ENCODE measurements around the gene RPL29.

Gene RPL29

DNA sequence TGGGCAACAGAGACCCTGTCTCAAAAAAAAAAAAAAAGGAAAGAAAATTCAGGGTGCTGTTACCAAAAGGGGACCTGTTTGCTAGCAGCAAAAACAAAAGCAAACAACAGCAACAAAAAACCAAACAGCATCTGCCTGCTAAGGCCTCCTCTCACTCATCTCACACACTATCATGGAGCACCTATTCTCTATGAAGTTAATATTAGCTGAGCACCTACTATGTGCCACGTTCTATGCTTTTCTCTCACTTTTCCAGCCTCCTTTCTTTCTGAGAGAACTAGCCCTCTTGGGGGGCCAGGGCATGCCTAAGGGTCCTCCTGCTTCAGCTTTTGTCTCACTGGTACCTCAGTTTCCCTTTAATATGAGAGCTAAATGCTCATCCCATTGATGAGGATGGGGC, 41.0 kb downstream of the RPL29 start:
- DNase-seq, result no peak
- intact Hi-C loops (cut with DNase I), result no loop called here

DNA sequence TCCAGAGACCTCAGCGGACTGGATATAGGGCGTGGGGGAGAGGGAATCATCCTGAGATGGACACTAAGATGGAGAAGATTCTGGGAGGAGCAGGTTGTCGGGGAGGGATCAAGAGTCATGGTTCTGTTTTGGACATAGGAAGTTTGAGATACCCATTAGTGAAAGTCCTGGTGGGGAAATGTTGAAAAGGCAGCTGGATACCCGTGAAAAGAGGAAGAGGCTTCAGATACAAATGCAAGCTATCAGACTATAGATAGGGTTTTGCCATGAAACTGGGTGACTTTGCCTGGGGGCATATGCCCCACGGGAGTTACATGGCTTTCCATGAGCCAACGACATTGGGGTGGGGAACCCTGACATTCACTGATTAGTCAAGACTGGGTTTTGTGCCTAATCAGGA, 41.6 kb downstream of the RPL29 start:
- intact Hi-C loops (cut with DNase I), result no loop called here
- DNase-seq, result no peak

DNA sequence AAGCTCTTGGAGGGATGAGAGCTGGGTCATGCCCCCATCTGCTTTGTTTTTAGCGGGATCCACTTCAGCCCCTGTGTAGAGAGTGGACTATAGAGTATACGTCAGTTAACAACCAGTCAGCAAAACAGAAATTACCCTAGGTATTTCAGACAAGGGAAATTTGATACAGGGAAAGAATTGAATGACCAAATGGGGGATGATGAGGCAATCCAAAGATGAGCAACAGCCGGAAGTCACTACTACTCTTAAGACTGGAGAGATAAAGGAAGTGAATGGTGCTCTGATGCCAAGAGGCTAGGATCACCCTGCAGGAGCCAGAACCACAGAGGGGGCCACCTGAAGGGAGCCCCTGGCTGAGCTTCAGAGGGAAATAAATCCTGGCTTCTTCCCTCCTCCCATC, 42.2 kb downstream of the RPL29 start:
- intact Hi-C loops (cut with DNase I), result no loop called here
- DNase-seq, result no peak

DNA sequence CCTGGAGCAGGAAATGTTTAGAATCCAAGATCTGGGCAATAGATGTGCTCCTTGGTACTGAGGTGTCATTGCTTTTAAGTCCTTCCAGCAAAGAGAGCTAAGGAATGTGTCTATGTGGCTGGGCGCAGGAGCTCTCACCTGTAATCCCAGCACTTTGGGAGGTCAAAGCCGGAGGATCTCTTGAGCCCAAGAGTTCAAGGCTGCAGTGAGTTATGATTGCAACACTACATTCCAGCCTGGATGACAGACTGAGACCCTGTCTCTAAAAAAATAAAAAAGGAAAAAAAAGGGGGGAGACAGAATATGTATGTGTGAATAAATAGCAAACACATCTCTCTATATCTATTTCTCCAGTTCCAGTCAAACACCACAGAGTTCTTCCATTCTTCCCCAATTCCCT, 44.8 kb downstream of the RPL29 start:
- intact Hi-C loops (cut with DNase I), result no loop called here

DNA sequence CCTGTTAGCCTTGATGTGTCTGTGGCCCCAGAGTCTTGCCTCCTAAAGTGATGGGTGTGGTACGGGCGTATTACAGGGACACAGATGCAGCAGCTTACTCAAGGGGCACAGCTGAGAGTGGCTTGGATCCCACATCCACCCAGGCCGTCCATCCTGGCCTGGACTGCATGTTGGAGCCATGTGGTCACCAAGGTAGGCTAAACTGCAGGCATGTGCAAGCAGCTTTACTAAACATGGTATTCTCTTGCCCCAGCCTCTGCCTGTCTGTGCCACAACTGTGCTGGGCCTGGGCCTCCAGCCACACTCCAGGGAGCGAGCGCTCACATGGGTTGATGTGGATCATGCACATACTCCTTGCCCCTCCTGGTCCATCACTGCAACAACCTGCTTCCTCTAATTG, 46.6 kb downstream of the RPL29 start:
- DNase-seq, result peak in 3 of 10 donors; percentile 9 to 62 (median 25)
- intact Hi-C loops (cut with DNase I), result no loop called here

More for the DNA sequence above, 44.8 kb downstream of the RPL29 start:
- DNase-seq, result peak in 2 of 10 donors; percentile 4 to 10

DNA sequence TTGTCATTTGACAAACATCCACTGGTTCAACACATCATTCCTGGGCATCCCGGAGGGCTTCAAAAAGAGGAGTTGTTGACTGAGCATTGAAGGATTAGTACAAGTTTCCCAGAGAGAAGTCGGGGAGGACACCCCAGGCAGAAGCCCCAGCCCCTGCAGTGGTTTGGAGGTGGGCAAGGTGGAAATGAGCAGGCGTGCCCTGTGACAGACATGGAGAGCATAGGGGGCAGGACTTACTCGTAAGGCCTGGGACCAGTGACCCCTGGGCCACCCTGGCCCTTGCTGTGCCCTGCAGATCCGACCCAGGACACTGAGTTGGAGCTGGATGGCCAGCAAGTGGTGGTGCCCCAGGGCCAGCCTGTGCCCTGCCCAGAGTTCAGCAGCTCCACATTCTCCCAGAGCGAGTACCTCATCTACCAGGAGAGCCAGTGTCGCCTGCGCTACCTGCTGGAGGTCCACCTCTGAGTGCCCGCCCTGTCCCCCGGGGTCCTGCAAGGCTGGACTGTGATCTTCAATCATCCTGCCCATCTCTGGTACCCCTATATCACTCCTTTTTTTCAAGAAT, 47.6 kb downstream of the RPL29 start:
- DNase-seq, result peak in 4 of 10 donors; percentile 16 to 74 (median 50)
- intact Hi-C loops (cut with DNase I), result no loop called here

DNA sequence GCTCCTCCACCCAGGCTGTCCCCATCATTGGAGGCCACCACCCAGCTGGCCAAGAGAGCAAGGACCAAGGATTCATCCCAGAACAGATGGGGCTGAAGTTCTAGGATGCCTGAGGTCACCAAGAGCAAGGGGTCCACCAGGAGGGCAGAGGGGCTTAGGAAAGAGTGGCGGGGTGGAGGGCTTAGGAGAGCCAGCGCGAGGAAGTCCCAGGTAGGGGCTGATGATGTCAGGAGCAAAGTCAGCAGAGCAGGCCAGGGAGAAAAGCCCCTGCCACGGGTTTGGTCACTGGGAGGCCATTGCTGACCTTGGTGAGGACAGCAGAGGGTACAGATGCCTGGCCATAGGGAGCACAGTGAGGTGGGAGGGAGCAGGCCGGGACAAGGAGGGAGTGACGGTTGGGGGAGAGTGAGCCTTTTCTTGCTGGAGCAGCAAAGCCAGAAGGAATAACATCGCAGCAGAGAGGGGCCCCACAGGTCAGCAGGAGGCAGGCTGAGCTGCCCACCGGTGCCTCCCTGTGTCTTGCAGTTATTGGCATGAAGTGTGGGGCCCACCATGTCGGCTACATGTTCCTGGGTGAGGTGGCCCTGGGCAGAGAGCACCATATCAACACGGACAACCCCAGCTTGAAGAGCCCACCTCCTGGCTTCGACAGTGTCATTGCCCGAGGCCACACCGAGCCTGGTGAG, 48.3 kb downstream of the RPL29 start:
- DNase-seq, result peak in 4 of 10 donors; percentile 16 to 77 (median 57)
- intact Hi-C loops (cut with DNase I), result no loop called here

DNA sequence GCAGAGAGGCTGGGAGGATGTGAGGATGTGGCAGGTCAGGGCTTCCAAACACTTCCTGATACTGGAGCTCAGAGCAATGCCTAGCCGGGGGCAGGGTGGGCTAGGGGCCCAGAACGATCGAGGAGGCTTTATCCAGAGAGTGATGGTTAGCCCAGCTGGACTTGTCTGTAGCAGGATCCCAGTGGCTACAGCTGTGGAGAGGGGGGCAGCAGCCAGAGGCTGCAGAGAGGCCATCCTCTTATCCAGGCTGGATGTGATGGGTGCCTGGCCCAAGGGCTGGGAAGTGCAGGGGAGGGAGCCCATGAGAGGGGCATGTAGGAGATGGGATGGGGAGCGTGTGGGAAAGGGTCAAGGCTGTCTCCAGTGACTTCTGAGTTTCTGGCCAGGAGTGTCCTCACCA, 48.9 kb downstream of the RPL29 start:
- intact Hi-C loops (cut with DNase I), result no loop called here
- DNase-seq, result peak in 3 of 10 donors; percentile 1 to 47 (median 9)

DNA sequence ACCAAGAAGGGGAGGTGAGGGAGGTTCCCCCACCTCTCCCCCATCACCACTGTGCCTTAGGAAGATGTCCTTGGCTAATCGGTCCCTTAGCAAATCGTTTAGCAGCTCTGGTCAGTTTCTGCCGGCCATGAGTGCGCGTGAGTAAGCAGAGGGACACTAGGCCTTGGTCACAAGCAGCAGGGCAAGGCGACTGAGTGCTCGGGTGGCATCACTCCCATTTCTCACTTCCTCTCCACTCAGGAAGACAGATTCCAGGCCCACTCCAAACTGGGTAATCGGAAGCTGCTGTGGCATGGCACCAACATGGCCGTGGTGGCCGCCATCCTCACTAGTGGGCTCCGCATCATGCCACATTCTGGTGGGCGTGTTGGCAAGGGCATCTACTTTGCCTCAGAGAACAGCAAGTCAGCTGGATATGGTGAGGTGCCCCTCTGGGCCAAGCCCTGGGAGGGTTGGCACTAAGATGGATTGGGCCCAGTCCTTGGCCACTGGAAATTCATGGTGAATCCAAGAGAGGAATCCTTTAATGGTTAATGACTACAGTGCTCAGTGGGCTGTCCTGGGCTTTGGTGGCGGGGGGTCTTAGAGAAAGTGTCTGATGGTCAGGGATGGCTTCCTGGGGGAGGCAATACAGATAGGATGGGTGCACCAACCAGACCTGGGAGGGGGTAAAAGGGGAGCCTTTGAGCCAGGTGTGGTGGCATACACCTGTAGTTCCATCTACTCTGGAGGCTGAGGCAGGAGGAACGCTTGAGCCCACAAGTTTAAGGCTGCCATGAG, 49.6 kb downstream of the RPL29 start:
- peak in 4 of 10 donors; percentile 2 to 61 (median 58) for DNase-seq
- intact Hi-C loops (cut with DNase I), result no loop called here

DNA sequence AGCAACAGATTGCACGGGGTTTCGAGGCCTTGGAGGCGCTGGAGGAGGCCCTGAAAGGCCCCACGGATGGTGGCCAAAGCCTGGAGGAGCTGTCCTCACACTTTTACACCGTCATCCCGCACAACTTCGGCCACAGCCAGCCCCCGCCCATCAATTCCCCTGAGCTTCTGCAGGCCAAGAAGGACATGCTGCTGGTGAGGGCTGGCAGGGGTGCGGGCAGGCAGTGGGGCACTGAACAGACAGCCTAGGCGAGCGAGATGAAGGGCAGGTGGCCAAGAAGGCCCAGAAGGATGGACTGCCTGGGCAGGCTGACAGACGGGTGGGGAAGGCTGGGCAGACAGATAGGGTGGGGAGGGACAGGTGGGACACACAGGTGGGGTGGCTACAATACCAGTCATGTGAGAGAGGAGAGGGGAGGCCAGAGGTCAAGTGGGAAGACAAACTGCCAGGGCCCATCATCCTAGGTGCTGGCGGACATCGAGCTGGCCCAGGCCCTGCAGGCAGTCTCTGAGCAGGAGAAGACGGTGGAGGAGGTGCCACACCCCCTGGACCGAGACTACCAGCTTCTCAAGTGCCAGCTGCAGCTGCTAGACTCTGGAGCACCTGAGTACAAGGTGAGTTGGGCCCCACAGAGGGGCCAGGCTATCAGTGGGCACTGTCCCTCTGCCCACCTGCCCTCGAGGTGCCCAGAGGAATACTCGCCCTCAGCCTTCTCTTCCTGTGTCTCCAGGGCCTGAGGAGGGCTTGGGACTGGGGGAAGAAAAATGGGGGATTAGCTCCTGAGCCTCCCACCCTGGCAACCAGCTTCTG, 50.5 kb downstream of the RPL29 start:
- intact Hi-C loops (cut with DNase I), result no loop called here
- peak in 4 of 10 donors; percentile 19 to 77 (median 55) for DNase-seq

DNA sequence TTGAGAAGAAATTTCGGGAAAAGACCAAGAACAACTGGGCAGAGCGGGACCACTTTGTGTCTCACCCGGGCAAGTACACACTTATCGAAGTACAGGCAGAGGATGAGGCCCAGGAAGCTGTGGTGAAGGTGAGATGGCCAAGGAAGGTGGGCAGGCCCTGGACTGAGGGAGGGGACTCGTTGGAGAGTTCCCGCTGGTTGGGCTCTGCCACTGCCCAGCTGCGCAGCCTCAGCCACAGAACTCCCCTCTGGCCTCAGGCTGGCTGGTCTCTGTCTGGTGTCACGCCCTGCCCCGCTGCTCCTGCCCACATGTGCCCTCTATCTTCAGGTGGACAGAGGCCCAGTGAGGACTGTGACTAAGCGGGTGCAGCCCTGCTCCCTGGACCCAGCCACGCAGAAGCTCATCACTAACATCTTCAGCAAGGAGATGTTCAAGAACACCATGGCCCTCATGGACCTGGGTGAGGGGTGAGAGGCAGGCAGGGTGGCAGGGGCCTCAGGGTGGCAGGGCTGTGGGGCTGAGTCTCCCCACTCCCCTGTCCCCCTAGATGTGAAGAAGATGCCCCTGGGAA, 51.2 kb downstream of the RPL29 start:
- intact Hi-C loops (cut with DNase I), result no loop called here

More for the DNA sequence above, 51.2 kb downstream of the RPL29 start:
- DNase-seq, result peak in 4 of 10 donors; percentile 8 to 74 (median 42)

All from posterior cingulate gyrus (tissue), 11 donors.